ENCODE results near the gene JMJD1C.

JMJD1C gene

GRCh38 chr10:63257778-63258177, 208.0 kb downstream of the JMJD1C start:
- no peak for TF ChIP-seq CTCF (IDR thresholded peaks at IDR 0.05; ENCODE audit: low read depth, low read length)
- no peak for DNase-seq (ENCODE audit: extremely low read depth, low read depth)

GRCh38 chr10:63256009-63256773, 209.6 kb downstream of the JMJD1C start:
- DNase-seq (ENCODE audit: extremely low read depth, low read depth): no peak
- TF ChIP-seq CTCF (IDR thresholded peaks at IDR 0.05; ENCODE audit: low read depth, low read length): no peak

GRCh38 chr10:63255316-63255715, 210.5 kb downstream of the JMJD1C start:
- DNase-seq (ENCODE audit: extremely low read depth, low read depth): no peak
- no peak for TF ChIP-seq CTCF (IDR thresholded peaks at IDR 0.05; ENCODE audit: low read depth, low read length)

GRCh38 chr10:63253040-63253439, 212.7 kb downstream of the JMJD1C start:
- TF ChIP-seq CTCF (IDR thresholded peaks at IDR 0.05; ENCODE audit: low read depth, low read length): no peak
- DNase-seq (ENCODE audit: extremely low read depth, low read depth): no peak

GRCh38 chr10:63252095-63252762, 213.5 kb downstream of the JMJD1C start:
- no peak for TF ChIP-seq CTCF (IDR thresholded peaks at IDR 0.05; ENCODE audit: low read depth, low read length)
- DNase-seq (ENCODE audit: extremely low read depth, low read depth): no peak

- TF ChIP-seq CTCF (IDR thresholded peaks at IDR 0.05; ENCODE audit: low read depth, low read length): no peak
Observed at GRCh38 chr10:63250032-63250431, 215.7 kb downstream of the JMJD1C start.

GRCh38 chr10:63247771-63248170, 218.0 kb downstream of the JMJD1C start:
- DNase-seq (ENCODE audit: extremely low read depth, low read depth): no peak
- TF ChIP-seq CTCF (IDR thresholded peaks at IDR 0.05; ENCODE audit: low read depth, low read length): no peak

More at GRCh38 chr10:63250032-63250431, 215.7 kb downstream of the JMJD1C start:
- DNase-seq (ENCODE audit: extremely low read depth, low read depth): no peak

Data from AG09319 (cell line).